Measurements from ENCODE around the gene GBP3. TPM values are rescaled to one million over a fixed set of nuclear protein-coding genes. Genes with fewer than 3 reads are reported as not detected.
"Not testable (repeated sequence)": the region's sequence is repeated elsewhere in the genome, so short reads cannot be mapped to it uniquely, and the experiment has no call there.

GBP3 gene
- total RNA-seq, 1 donor from 2014 or later, result 2.1 TPM

DNA sequence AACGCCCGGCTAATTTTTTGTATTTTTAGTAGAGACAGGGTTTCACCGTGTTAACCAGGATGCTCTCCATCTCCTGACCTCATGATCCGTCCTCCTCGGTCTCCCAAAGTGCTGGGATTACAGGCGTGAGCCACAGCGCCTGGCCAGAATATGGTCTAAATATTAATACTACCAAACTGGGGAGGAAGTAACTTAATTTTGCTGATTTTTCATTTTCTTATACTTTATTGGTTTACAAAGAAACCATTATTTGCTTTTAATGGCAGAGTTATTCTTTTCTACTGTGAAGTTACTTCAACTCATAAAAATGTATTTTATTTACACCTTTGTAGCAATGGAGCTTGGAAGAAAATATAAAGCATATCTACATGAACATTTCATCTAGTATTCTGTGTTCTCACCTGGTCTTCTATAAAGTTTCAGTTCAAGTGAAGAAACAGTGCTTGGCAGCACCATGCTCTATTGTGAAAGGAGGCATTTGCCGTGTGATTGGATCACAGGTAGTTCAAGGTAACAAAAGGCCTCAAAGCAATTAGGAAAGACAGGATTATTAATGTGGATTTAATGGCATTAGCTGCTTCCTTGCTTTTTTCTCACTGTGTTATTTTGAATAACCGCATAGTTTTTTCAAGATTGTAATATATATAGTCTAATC is 28.8 kb upstream of the GBP3 start:
- H3K4me3 ChIP-seq (ENCODE audit: low read length in 3 of 3), result no peak overlapping the region

GRCh38 chr1:89050649-89051033 is 28.0 kb upstream of the GBP3 start:
- Histone ChIP-seq H3K27ac (ENCODE audit: low read depth, low read length) (no peak overlapping the region), H3K36me3 (ENCODE audit: control insufficient read depth in 3 of 3, insufficient read depth in 3 of 3, low read length in 3 of 3) (peaks cover 0 to 14% (median 3%) of the 10 kb centered on the region in 3 donors), H3K9ac (ENCODE audit: low read depth in 1 of 3, low read length in 3 of 3) (no peak overlapping the region), H3K4me3 (ENCODE audit: low read length in 3 of 3) (no peak overlapping the region), H3K27me3 (ENCODE audit: control insufficient read depth in 3 of 3, insufficient read depth in 3 of 3, low read length in 3 of 3) (no peaks in the 10 kb centered on the region), H3K4me1 (ENCODE audit: control insufficient read depth in 3 of 3, insufficient read depth in 3 of 3, low read length in 3 of 3) (no peaks in the 10 kb centered on the region), H3K9me3 (ENCODE audit: control insufficient read depth in 3 of 3, low read length in 3 of 3) (no peaks in the 10 kb centered on the region)

More for the DNA sequence above, 28.8 kb upstream of the GBP3 start:
- H3K27ac ChIP-seq (ENCODE audit: low read depth, low read length), result no peak overlapping the region
- H3K9me3 ChIP-seq (ENCODE audit: control insufficient read depth in 3 of 3, low read length in 3 of 3), result no peaks in the 10 kb centered on the region
- H3K4me1 ChIP-seq (ENCODE audit: control insufficient read depth in 3 of 3, insufficient read depth in 3 of 3, low read length in 3 of 3), result no peaks in the 10 kb centered on the region
- H3K36me3 ChIP-seq (ENCODE audit: control insufficient read depth in 3 of 3, insufficient read depth in 3 of 3, low read length in 3 of 3), result peaks cover 0 to 17% (median 3%) of the 10 kb centered on the region in 3 donors
- H3K27me3 ChIP-seq (ENCODE audit: control insufficient read depth in 3 of 3, insufficient read depth in 3 of 3, low read length in 3 of 3), result no peaks in the 10 kb centered on the region
- no peak overlapping the region for H3K9ac ChIP-seq (ENCODE audit: low read depth in 1 of 3, low read length in 3 of 3)

DNA sequence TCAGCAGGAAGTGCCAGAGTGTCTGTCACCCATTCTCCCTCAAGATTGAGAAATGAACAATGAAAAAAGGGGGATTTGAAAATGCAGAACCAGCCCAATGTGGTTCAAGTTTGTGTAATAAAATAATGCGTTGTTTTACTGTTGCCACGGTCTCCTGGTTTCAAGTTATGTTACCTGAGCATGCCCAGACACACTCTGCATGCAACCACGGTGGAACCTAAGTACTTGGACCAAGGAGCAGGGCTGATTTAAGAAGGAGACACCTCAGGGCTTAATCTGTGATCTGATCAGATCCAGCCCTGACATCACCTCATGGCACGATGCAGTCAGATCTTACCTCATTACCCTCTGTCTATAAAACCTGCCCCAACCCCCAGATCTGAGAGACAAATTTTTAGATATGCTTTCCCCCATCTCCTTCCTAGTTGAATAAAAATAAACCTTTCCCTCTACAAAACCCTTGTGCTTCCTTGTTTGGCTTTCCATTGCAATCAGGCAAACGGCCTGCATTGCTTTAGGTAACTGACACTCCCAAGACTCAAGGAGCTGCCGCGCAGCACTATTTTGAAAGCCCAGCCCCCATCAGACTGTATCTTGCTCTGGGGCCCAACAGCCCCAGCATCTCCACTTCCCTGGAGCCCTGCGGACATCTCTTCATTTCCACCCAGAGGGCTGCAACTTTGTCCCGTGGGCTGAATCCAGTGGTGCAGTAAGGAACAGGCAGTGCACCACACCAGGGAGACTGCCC is 27.4 kb upstream of the GBP3 start:
- H3K4me1 ChIP-seq (ENCODE audit: control insufficient read depth in 3 of 3, insufficient read depth in 3 of 3, low read length in 3 of 3); H3K9me3 ChIP-seq (ENCODE audit: control insufficient read depth in 3 of 3, low read length in 3 of 3); H3K27me3 ChIP-seq (ENCODE audit: control insufficient read depth in 3 of 3, insufficient read depth in 3 of 3, low read length in 3 of 3); H3K27ac ChIP-seq (ENCODE audit: low read depth, low read length); H3K4me3 ChIP-seq (ENCODE audit: low read length in 3 of 3); H3K9ac ChIP-seq (ENCODE audit: low read depth in 1 of 3, low read length in 3 of 3): not testable (repeated sequence)
- peaks cover 0 to 11% (median 3%) of the 10 kb centered on the region in 3 donors for H3K36me3 ChIP-seq (ENCODE audit: control insufficient read depth in 3 of 3, insufficient read depth in 3 of 3, low read length in 3 of 3)

DNA sequence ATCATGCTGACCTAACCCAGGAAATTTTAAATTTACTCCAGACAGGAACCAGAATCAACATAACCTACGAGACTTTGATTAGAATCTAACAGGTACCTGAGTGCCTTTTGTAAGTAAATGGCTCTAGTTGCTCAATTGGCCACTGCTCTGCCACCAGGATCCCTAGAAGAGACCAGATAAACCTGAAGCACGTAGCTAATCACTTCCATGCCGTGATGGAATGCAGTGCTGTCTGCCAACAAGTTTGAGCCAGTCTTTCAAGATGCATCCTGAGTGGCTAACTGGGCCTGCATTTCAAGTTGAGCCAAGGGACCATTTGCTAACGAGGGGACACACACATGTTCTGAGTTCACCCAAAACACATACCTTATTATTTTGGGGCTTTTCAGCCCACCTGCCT is 26.5 kb upstream of the GBP3 start:
- H3K27me3 ChIP-seq (ENCODE audit: control insufficient read depth in 3 of 3, insufficient read depth in 3 of 3, low read length in 3 of 3); H3K27ac ChIP-seq (ENCODE audit: low read depth, low read length); H3K4me1 ChIP-seq (ENCODE audit: control insufficient read depth in 3 of 3, insufficient read depth in 3 of 3, low read length in 3 of 3); H3K4me3 ChIP-seq (ENCODE audit: low read length in 3 of 3); H3K9me3 ChIP-seq (ENCODE audit: control insufficient read depth in 3 of 3, low read length in 3 of 3); H3K9ac ChIP-seq (ENCODE audit: low read depth in 1 of 3, low read length in 3 of 3): not testable (repeated sequence)
- H3K36me3 ChIP-seq (ENCODE audit: control insufficient read depth in 3 of 3, insufficient read depth in 3 of 3, low read length in 3 of 3), result peaks cover 0 to 11% (median under 1%) of the 10 kb centered on the region in 3 donors

DNA sequence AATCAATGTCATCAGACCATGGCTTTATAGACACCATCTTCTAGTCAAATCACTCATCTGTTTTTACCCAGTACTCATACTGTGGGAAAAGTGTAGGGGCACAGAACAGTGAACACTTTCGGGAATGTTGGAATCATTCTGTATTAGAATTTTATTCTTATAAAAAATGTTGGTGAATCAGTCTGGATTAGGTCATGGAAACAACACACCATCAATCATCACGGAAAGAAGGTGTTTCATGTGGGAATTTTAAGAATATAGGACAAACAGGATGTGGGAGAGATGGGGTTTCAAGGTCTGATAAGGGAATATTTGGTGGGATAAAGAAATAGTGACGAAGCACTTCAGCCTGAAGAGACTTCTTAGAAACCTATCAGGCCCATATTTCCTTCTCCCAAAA is 25.1 kb upstream of the GBP3 start:
- peaks cover 0 to 7% (median 0%) of the 10 kb centered on the region in 3 donors for H3K36me3 ChIP-seq (ENCODE audit: control insufficient read depth in 3 of 3, insufficient read depth in 3 of 3, low read length in 3 of 3)
- H3K9me3 ChIP-seq (ENCODE audit: control insufficient read depth in 3 of 3, low read length in 3 of 3), result peaks cover 0 to 3% (median 0%) of the 10 kb centered on the region in 3 donors
- no peak overlapping the region for H3K4me3 ChIP-seq (ENCODE audit: low read length in 3 of 3)
- H3K27me3 ChIP-seq (ENCODE audit: control insufficient read depth in 3 of 3, insufficient read depth in 3 of 3, low read length in 3 of 3), result no peaks in the 10 kb centered on the region
- no peaks in the 10 kb centered on the region for H3K4me1 ChIP-seq (ENCODE audit: control insufficient read depth in 3 of 3, insufficient read depth in 3 of 3, low read length in 3 of 3)
- no peak overlapping the region for H3K27ac ChIP-seq (ENCODE audit: low read depth, low read length)
- H3K9ac ChIP-seq (ENCODE audit: low read depth in 1 of 3, low read length in 3 of 3), result no peak overlapping the region

- H3K9ac ChIP-seq (ENCODE audit: low read depth in 1 of 3, low read length in 3 of 3); H3K36me3 ChIP-seq (ENCODE audit: control insufficient read depth in 3 of 3, insufficient read depth in 3 of 3, low read length in 3 of 3); H3K4me3 ChIP-seq (ENCODE audit: low read length in 3 of 3); H3K4me1 ChIP-seq (ENCODE audit: control insufficient read depth in 3 of 3, insufficient read depth in 3 of 3, low read length in 3 of 3); H3K27ac ChIP-seq (ENCODE audit: low read depth, low read length); H3K9me3 ChIP-seq (ENCODE audit: control insufficient read depth in 3 of 3, low read length in 3 of 3); H3K27me3 ChIP-seq (ENCODE audit: control insufficient read depth in 3 of 3, insufficient read depth in 3 of 3, low read length in 3 of 3): not testable (repeated sequence)
Measured at GRCh38 chr1:89046318-89047183, 23.9 kb upstream of the GBP3 start.

- H3K9me3 ChIP-seq (ENCODE audit: control insufficient read depth in 3 of 3, low read length in 3 of 3), result peaks cover 0 to 4% (median 0%) of the 10 kb centered on the region in 3 donors
- H3K36me3 ChIP-seq (ENCODE audit: control insufficient read depth in 3 of 3, insufficient read depth in 3 of 3, low read length in 3 of 3), result no peaks in the 10 kb centered on the region
- no peak overlapping the region for H3K9ac ChIP-seq (ENCODE audit: low read depth in 1 of 3, low read length in 3 of 3)
- H3K27me3 ChIP-seq (ENCODE audit: control insufficient read depth in 3 of 3, insufficient read depth in 3 of 3, low read length in 3 of 3), result no peaks in the 10 kb centered on the region
- no peaks in the 10 kb centered on the region for H3K4me1 ChIP-seq (ENCODE audit: control insufficient read depth in 3 of 3, insufficient read depth in 3 of 3, low read length in 3 of 3)
- H3K4me3 ChIP-seq (ENCODE audit: low read length in 3 of 3), result no peak overlapping the region
- no peak overlapping the region for H3K27ac ChIP-seq (ENCODE audit: low read depth, low read length)
Measured at GRCh38 chr1:89044970-89045721, 22.5 kb upstream of the GBP3 start.

DNA sequence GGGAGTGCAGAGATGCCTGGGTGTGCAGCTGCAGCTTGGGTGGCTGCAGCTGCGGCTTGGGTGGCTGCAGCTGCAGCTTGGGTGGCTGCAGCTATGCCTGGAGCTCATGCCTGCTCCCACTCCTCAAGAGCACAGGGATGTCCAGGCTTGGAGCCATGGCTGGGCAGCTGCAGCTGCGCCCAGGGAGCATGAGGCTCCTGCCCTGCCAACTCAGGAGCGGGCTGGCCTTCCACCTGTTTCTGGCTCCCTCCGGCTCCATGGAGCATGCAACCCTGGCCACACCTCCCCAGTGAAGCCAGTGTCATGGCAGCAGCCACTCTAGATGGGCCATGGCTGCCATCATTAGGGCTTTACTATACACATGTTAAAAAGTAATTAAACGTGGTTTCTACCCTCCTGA is 21.3 kb upstream of the GBP3 start:
- Histone ChIP-seq H3K4me1 (ENCODE audit: control insufficient read depth in 3 of 3, insufficient read depth in 3 of 3, low read length in 3 of 3) (no peaks in the 10 kb centered on the region), H3K36me3 (ENCODE audit: control insufficient read depth in 3 of 3, insufficient read depth in 3 of 3, low read length in 3 of 3) (no peaks in the 10 kb centered on the region), H3K9ac (ENCODE audit: low read depth in 1 of 3, low read length in 3 of 3) (no peak overlapping the region), H3K27ac (ENCODE audit: low read depth, low read length) (no peak overlapping the region), H3K9me3 (ENCODE audit: control insufficient read depth in 3 of 3, low read length in 3 of 3) (peaks cover 0 to 4% (median 0%) of the 10 kb centered on the region in 3 donors), H3K4me3 (ENCODE audit: low read length in 3 of 3) (no peak overlapping the region), H3K27me3 (ENCODE audit: control insufficient read depth in 3 of 3, insufficient read depth in 3 of 3, low read length in 3 of 3) (no peaks in the 10 kb centered on the region)

- no peaks in the 10 kb centered on the region for H3K36me3 ChIP-seq (ENCODE audit: control insufficient read depth in 3 of 3, insufficient read depth in 3 of 3, low read length in 3 of 3)
- H3K9me3 ChIP-seq (ENCODE audit: control insufficient read depth in 3 of 3, low read length in 3 of 3), result peaks cover 0 to 4% (median 0%) of the 10 kb centered on the region in 3 donors
- no peaks in the 10 kb centered on the region for H3K4me1 ChIP-seq (ENCODE audit: control insufficient read depth in 3 of 3, insufficient read depth in 3 of 3, low read length in 3 of 3)
- no peak overlapping the region for H3K4me3 ChIP-seq (ENCODE audit: low read length in 3 of 3)
- no peak overlapping the region for H3K27ac ChIP-seq (ENCODE audit: low read depth, low read length)
- no peak overlapping the region for H3K9ac ChIP-seq (ENCODE audit: low read depth in 1 of 3, low read length in 3 of 3)
- H3K27me3 ChIP-seq (ENCODE audit: control insufficient read depth in 3 of 3, insufficient read depth in 3 of 3, low read length in 3 of 3), result no peaks in the 10 kb centered on the region
Measured at GRCh38 chr1:89042491-89042890, 19.8 kb upstream of the GBP3 start.
